Measurements from ENCODE around the gene BAIAP2L1.
"Not testable (repeated sequence)": the region's sequence is repeated elsewhere in the genome, so short reads cannot be mapped to it uniquely, and the experiment has no call there.

BAIAP2L1 gene

DNA sequence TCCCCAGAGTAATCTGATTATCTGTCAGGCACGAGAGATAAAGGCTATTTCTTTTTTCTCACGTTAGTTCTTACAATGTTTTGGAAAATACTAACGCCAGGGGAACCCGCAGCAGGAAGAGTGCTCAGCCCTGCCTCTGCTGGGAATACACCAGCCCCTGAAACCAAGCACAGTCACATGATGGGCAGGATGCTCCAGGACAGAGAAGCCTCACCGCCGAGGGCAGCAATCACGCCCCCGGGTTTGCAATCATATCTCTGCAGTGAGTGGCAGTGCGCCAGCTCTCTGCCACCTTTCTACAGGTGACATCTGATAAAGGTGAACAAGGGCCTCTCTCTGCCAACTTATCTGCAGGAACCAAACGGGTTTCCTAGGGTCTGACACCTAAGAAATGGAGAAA is 79.6 kb downstream of the BAIAP2L1 start:
- DNase-seq (ENCODE audit: low read depth) = no peak

DNA sequence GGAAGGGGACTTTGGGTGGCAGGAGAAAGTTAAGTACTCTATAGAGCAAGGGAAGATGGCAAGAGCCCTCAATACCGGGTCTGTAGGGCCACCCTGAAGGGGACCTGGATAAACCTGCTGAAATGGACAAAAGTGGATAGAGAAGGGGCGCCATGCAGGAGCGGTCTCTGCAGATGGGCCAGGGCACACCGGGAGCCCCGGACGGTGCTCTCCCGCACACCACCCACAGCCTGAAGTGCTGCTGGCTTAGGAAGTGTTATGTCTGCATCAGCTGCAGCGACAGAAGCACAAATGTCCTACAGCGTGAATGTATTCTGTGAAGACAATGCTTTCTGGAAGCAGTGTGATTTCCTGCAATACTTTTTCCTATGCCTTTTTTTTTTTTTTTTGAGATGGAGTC is 81.7 kb downstream of the BAIAP2L1 start:
- DNase-seq (ENCODE audit: low read depth) = no peak

DNA sequence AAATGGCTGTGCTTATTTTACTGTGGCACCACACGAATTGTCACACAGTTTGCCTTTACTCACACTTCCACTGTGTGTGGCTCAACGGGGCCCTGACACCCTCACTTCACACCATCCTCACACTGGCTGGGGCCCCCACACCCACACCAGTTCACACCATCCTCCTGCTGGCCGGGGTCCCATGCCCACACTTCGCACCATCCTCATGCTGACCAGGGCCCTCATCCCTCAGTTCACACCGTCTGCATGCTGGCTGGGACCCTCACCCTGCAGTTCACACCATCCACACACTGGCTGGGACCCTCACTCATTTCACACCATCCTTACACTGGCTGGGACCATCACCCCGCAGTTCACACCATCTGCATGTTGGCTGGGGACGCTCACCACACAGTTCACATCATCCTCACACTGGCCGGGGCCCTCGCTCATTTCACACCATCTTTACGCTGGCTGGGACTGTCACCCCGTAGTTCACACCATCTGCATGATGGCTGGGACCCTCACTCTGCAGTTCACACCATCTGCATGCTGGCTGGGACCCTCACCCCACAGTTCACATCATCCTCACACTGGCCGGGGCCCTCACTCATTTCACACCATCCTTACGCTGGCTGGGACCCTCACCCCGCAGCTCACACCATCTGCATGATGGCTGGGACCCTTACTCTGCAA is 83.4 kb downstream of the BAIAP2L1 start:
- DNase-seq (ENCODE audit: low read depth) = no peak

DNA sequence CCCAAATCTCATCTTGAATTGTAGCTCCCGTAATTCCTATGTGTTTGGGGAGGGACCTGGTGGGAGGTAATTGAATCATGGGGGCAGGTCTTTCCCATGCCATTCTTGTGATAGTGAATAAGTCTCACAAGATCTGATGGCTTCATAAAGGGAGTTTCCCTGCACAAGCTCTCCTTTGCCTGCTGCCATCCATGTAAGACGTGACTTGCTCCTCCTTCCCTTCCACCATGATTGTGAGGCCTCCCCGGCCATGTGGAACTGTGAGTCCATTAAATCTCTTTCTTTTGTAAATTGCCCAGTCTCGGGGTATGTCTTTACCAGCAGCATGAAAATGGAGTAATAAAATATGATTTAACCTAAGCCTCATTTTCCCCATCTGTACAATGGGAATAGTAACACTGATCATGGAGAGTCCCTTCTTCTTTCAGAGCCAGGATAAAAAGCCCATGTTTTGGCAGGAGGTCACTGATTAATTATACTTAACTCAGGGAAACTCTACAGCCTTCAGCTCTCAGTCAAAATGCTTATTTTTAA is 84.8 kb downstream of the BAIAP2L1 start:
- DNase-seq (ENCODE audit: low read depth) = not testable (repeated sequence)

DNA sequence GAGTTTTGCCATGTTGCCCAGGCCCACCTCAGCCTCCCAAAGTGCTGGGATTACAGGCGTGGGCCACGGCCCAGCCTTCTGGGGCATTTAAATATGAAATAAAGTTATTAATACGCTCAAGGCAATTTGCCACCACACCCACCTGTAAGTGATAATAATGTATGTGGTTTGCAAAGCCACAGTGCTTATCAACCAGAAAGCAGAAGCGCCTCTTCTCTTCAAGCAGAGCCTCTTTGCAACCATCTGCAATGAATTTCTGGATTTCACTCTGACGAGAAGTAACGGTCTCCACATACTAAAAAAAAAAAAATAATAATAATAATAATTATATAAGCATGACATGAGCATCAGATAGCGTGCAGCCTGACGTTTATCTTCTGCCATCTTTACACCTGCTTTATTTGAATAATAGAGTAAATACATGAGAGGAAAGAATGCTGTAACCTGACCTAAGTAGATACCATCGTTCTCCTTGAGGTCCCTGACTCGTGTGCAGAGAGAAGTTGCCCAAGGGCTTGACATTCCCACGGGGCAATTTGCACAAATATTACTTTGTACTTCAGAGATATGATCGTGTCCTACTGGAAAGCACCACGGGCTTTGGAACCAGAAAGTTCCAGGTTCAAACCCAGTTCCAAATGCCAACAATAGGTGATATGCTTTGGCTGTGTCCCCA is 85.4 kb downstream of the BAIAP2L1 start:
- no peak for DNase-seq (ENCODE audit: low read depth)

DNA sequence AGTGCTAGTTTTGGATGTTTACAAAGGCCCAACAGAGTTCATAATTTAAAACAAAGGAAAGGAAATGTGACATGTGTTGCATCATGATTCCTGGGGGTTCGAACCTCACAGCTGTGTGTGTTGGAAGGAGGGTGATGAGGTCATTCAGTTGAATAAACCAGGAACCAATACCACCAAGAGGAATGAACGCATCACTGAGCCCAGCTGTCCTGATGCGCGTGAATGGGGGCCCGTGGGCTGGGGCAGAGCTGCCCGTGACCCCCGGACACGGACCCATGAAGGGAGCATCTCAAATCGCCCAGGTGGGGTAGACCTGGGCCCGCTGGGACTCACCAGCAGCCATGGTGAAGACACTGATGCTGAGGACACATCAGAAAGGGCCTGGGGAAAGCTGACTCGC is 86.4 kb downstream of the BAIAP2L1 start:
- no peak for DNase-seq (ENCODE audit: low read depth)

DNA sequence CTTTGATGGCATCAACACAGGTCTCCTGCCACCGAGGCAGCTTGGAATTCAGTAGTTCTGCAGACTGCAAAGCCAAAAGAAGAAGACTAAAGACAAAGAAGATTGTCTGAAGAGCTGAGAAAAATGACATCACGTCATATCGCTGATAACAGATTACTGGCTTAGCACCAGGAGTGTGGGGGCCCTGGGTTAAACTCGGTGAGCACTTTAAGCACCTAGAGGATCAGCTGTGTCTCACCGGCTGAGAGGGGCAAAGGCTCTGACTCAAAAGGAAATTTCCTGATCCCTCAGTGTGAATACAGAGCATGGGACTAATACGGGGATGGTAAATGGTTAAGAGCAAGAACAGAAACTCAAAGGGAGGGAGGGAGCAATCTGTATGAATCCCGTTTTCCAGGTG is 88.7 kb downstream of the BAIAP2L1 start:
- DNase-seq (ENCODE audit: low read depth) = no peak

DNA sequence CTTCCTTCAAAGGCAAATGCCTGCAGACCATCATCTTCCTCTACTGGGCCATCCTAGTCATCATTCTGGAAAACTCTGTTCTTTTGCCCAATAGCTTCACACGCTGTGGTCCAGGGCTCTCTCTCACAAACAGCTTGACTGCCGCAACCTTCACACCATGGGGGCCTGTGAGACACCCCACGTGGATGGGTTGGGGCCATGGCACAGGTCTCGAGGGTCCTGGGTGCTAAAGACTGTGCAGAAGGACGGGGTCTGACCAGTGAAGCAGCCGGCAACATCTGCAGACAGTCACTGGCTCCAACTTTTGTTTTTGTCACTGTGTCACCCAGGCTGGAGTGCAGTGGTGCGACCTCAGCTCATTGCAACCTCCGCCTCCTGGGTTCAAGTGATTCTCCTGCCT is 91.3 kb downstream of the BAIAP2L1 start:
- no peak for DNase-seq (ENCODE audit: low read depth)

DNA sequence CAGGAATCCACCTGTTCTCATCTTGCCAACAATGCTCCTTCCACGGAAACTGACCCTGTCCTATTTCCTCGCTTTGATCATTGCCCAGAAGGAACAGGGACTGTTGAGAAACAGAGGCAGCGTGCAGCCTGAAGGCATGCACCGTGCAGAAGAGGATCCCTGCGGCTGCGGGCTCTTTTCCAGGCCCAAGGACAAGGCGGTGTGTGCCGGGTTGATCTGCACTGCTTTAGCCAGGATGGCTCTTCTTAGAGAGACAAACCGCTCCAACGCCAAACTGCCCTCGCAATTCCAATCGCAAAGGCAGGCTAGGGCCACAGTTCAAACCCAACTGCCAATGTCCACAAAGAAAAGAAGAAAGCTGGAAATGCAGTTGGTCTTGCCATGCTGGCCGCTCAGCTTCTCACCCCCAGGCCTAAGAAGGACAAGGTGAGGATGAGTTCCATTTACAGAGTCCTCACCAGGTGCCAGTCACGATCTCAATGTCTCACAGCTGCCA is 92.9 kb downstream of the BAIAP2L1 start:
- DNase-seq (ENCODE audit: low read depth) = no peak

DNA sequence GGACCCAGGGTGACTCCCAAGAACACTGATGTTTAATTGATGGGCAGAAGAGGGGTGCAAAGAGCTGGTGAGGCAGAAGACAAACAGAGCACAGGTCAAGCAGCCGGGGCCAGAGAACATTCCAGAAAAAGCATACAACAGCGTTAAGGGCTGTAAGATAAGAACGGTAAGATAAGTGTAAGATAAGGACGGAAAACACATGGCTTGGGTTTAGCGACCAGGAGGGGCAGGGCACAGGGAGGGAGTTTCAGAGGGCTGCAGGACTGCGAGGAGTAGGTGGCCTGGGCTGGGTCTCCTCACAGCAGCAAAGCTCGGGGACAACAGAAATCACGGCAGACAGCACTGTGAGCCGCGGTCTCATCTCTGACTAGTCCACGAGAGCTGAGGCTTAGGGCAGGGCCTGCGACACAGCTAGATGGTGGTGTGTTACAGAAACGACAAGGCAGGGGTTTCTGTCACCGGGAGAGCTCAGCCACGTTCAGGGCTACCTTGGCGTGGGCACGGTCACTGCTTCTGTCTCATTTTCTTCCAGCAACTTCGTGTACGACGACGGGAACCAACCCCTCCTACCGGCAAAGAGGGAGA is 94.8 kb downstream of the BAIAP2L1 start:
- DNase-seq (ENCODE audit: low read depth) = no peak

DNA sequence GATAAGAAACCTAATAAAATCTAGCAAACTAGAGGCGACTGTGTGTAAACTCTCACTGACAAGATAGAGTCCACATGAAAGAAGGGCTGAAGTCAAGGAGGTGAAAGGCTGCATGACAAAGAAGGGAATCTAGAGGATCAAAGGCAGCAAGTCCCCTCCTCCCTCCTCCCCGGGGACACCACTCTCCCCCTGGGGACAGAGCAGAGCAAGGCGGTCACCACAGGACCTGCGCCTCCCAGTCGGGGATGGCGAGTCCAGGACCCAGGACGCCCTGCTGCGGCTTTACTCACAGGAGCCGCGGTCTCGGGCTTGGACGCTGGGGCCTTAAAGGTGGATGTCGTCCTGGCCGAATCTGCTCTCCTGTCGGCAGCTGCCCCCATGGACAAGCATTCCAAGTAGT is 97.0 kb downstream of the BAIAP2L1 start:
- DNase-seq (ENCODE audit: low read depth) = no peak

DNA sequence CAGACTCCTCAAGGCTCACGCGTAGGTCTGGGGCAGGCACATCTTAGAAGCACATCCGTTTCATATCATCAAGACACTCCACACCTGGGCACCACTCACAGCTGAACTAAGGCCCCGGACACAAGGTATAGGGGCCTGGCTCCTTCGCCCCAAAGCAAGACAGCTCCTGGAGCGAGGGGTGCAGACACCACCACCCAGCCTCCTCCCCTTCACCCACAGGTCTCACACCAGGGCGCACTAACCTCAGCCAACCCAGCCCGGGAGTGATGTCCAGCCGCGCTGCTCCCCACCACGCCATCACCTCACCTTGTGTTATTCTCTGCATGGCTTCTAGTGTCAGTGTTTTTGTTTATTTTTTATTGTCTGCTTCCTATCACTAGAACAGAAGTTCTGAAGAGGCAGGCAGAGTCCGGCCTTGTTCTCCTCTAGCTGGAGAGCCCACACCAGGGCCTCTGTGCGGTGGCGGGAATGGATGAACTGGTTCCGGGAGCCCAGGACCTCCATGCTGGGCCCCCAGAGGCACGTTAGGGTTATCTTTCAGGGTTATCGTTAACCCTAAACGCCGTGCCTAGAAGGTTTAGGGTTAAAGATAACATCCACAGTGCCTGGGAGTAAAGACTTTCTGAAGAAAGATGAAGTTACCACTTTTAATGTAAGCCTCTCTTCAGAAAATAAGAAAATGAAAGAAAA is 97.6 kb downstream of the BAIAP2L1 start:
- DNase-seq (ENCODE audit: low read depth) = no peak

DNA sequence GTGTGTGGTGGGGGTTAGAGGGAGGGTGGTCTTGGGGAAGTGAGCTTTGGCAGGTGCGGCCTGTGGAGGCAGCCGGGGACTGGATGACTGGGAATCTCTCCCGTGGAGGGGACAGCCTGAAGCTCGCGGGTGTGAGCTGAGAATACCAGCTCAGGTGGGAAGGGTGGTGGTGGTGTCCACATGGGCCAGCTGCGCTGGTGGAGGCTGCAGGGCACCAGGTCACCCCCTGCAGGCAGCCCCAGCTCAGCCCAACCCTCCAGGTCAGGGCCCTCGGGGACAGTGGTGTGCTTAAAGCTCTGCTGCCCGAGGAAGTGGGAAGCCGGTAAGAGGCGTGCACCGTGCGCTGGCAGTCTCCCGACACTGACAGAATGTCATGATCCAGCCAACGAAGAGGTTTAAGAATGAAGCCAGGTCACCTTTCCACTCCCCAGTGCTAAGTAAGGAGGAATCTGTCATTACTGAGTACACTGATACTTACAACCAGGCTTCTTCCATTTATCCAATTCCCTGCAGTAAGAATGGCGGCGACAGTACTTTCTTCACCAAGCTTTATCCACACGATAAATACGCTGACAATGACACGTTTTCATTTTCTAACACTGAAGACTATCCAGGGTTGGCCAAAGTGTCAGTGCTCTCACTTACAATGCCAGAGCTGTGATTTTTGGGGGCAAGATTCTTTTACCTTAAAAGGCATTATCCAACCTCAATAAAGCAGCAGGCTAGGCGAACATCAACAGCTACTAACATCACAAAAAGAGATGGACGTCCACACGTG is 99.0 kb downstream of the BAIAP2L1 start:
- no peak for DNase-seq (ENCODE audit: low read depth)

DNA sequence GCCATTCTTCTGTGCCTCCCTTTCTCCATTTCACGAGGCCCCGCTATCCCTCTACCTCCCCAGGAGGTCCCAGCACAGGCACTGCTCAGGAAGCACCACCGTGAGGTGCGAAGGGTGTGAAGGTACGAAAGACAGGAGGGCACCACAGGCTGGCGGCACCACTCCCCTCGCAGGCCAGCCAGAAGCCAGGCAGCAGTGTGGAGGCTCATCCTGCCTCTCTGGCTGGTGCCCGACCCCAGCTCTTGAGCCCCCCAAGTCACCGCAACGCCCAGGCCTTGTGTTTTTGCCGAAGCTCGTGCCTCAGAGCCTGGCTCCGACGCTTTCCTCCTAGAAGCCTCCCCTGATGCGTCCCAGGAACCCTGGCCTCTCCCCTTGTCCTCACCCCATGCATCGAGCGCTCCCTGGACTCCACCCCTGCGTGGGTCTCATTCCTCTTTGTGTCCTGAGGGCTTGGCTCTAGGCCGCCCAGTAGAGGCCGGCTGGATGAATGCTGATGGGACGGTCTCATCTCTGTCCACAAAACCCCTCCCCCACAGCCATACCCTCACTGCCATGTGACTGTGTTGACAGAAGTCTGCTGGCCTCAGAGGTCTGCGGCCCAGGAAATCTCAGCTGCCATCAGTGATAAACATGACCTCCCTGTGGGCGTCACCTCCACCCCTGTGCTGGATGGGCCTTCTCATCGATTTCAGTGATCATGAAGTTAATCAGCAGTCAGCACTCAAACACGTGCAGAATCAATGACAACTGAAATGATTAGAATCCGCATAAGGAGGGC is 100.1 kb downstream of the BAIAP2L1 start:
- DNase-seq (ENCODE audit: low read depth) = no peak

DNA sequence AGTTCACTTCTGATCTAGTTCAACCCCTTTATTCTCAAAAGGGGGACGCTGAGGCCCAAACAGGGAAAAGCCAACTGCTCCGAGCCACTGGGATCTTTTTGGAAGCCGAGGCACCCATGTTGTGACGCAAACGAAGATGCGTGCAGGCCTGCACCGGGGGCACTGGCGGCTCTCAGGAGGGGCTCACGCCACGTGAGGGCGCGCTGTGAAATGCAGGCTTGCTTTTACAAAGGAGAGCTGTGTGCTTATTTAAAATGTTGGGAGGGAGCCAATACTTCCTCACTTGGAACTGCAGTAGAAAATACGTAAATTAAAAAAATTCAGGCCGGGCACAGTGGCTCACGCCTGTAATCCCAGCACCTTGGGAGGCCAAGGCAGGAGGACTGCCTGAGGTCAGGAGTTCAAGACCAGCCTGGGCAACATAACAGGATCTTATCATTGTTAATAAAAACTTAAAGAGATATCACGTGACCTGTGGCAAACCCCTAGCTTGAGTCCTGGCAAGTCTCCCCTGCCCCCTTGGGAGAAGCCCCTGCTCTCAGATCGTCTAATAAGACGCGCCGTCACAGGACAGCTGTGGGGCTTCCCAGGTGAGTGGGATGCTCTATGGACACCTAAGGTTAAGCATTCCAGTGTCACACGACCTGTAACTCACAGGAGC is 103.1 kb downstream of the BAIAP2L1 start:
- no peak for DNase-seq (ENCODE audit: low read depth)

DNA sequence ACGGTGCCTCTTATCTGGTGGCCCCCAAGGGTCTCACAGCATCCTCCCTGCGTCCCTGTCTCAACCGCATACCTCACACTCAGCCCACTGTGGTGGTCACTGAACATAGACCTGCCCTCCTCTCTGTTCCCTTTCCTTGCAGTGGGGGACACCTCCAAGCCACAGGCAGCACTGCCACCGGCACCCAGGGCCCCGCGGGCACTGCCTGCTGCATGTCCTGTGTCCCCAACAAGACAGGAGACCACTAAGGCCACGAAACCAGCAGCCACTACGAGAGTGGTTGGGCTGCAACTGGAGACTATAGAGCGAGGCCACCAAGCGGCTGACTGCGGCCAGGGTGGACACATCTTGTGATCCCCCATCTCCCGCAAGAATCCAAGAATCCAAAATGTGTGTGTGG is 104.1 kb downstream of the BAIAP2L1 start:
- no peak for DNase-seq (ENCODE audit: low read depth)

DNA sequence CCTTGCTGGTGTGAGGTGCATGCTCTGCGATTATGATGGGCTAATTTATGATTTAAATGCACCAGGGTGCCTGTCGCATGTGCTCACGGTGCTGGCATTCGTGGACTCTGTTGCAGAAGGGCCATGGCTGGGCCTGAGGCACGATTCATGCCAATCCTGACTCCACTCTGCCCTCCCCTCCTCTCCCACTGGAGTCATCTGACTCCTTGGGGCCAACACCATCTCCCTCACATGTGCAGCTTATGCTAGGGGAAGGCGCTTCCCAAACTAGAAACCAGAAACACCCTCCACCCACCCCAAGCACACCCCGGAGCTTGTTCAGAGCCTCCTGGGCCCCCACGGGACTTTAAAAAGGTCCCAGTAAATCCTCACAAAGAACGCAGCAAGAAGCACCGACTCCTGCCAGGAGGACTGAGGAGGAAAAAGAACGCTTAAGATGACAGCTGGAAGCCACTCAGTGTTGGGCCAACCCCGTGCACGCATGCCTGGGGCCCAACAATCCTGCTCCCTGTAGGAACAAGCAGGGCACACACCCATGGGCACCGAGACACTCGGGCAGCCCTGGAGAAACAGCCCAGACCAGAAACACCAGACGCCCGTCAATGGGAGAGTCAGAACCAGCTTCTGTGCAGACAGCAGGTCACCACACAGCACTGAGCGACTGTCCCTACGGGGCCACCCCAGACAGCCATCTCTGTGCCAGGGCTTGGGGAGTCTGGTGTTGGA is 105.3 kb downstream of the BAIAP2L1 start:
- DNase-seq (ENCODE audit: low read depth) = no peak

DNA sequence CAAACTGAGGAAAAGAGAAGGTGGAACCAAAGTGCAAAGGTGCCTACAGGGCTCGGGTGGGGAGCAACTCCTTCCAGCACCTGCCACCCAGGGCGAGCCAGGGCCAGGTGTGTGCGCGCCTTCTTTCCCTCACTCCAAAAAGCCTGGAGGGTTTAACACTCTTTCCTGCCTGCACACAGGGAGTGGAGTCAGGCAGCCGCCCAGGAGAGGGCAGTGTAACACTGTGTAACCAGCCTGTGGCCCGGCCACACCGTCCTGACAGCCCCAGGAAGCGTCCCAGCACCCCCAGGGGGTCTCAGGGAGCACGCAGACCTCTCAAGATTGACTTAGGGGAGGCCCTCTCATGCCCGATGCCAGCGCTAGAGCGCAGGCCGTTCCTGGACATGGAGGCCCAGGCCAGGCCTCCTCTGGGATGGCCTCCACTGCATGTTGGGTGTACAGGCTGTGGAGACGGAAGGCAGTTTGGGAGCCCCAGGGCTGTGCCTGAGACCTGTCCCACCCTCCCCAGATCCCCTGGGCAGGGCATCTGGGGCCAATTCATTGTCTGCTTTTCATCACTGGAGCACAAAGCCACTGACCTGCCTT is 106.0 kb downstream of the BAIAP2L1 start:
- DNase-seq (ENCODE audit: low read depth) = peak; percentile 64

DNA sequence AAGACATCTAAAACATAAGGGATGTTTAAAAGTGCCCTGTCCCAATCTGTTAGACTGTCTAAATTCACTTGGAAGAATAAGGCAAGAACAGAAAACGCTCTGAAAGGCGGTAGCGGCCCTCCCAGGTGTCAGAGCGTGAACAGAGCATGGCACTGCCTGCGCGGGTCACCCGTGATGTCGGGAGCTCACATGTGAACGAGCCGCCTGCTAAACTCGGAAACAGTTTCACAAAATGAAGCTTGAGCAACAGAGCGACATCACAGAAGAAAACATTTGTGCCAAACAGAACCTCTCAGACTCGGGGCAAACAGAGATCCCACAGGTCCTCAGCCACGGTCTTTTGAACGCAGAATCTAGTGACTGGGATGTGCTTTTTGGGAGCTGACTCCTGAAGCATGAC is 106.6 kb downstream of the BAIAP2L1 start:
- no peak for DNase-seq (ENCODE audit: low read depth)
